NCI-H2227 treated with DMSO at 0.1 percent for 48 hours (cell line): ENCODE data around the gene LAGE3.

Experiments used
- DNase-seq: peaks from one replicate; lab custom pipeline; 2025; lab: John Stamatoyannopoulos, UW

LAGE3 gene

GRCh38 chrX:154435171-154435733, 43.8 kb downstream of the LAGE3 start:
- no peak for DNase-seq

- no peak for DNase-seq
Observed at GRCh38 chrX:154434394-154435168, 44.5 kb downstream of the LAGE3 start.

GRCh38 chrX:154433605-154434004, 45.5 kb downstream of the LAGE3 start:
- no peak for DNase-seq

GRCh38 chrX:154432210-154432609, 46.9 kb downstream of the LAGE3 start:
- no peak for DNase-seq

DNA sequence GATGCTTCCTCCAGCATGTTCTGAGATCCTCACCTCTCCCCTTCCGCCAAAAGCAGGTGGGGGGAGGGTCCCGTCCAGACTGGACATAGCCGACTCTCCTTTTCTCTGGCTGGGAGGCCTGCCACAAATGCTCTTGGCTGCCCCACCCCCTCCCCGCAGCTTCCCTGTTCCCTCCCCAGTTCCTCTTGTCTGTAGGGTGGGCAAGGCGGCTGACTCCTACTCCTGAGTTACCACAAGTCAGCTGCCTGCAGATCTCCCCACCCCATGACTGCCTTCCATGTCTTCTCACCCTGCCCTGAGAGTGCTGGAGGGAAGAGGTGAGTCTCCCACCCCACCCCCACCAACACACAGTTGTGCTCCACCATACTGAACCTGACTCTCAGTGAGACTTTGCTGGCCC, 47.7 kb downstream of the LAGE3 start:
- no peak for DNase-seq

GRCh38 chrX:154430916-154431315, 48.2 kb downstream of the LAGE3 start:
- DNase-seq = no peak

DNA sequence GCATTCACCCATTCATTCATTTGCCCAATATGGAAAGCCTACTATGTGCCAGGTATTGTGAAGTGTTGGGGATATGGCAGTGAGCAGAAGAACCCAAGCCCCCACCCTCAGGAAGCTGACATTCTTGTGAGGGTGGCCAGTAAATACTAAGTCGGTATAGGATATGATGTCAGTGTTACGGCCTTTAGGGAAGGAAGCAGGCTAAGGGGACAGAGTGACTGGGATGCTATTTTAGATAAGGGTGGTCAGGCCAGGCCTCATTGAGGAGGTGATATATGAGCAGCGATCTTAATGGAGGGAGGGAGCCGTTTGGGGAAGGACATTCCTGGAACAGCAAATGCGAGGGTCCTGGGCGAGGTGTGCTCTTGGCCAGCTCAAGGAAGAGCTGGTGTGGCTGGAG, 48.6 kb downstream of the LAGE3 start:
- DNase-seq = no peak

DNA sequence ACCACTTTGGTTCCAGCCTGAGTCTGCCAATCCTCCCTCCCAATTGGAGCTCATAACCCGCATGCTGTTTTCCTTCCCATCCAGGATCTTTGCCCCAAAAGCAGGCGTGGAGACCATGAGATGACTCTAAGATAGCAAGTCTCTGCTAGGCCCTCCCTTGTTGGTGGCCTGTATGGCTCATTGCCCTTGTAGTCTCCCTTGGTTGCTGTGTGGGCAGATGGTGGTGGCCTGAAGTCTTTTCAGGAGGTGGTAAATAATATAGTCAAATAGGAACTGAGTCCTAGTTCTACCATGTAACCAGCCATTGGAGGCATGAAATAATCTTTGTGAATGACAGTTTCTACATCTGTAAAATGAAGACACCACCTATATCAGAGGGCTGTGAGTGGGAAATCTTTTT, 49.4 kb downstream of the LAGE3 start:
- no peak for DNase-seq

- DNase-seq = peak; percentile 82
Observed at GRCh38 chrX:154428176-154429171, 50.6 kb downstream of the LAGE3 start, which contains the start of gene ATP6AP1. ATP6AP1 (plus strand) TSS chrX:154428677; CDS start chrX:154428693, 16 bp downstream.
